Kidney (tissue), 14 donors: ENCODE results near the gene MMRN2. TPM values are rescaled to one million over a fixed set of nuclear protein-coding genes. Genes with fewer than 3 reads are reported as not detected.
"Not testable (repeated sequence)": the region's sequence is repeated elsewhere in the genome, so short reads cannot be mapped to it uniquely, and the experiment has no call there.

Experiments
- DNase-seq, 5 donors: peaks; one replicate each; pipeline ENCODE4 v3.0.0-alpha.2; 2013 to 2020
- FAIRE-seq: peaks from 2 replicates; lab custom pipeline; 2012; peaks lifted over from hg19 to GRCh38; lab: Jason Lieb, UNC
- H3K27ac ChIP-seq, 2 donors: one replicate each; pipeline ENCODE4 v1.7.0; 2013; ENCODE audit warnings: low read depth in 2 of 2, low read length in 2 of 2, inconsistent platforms in 1 of 2
- H3K27me3 ChIP-seq: one replicate; pipeline ENCODE4 v1.7.1; 2013; ENCODE audit warnings: low read length, inconsistent platforms; ENCODE audit not compliant: control insufficient read depth, insufficient read depth
- H3K36me3 ChIP-seq, 3 donors: one replicate each; pipeline versions ENCODE4 v1.7.0 to v1.7.1; 2013; ENCODE audit warnings: low read length in 3 of 3, control low read depth in 1 of 3, inconsistent platforms in 1 of 3; ENCODE audit not compliant: insufficient read depth in 3 of 3, control insufficient read depth in 2 of 3
- H3K4me1 ChIP-seq, 3 donors: one replicate each; pipeline versions ENCODE4 v1.7.0 to v1.7.1; 2013; ENCODE audit warnings: low read length in 3 of 3, inconsistent platforms in 1 of 3, low read depth in 1 of 3; ENCODE audit not compliant: control insufficient read depth in 2 of 3, insufficient read depth in 2 of 3
- H3K4me3 ChIP-seq, 3 donors: one replicate each; pipeline versions ENCODE4 v1.7.0 to v1.8.1; 2013; ENCODE audit warnings: low read length in 3 of 3, control low read depth in 1 of 3, inconsistent platforms in 1 of 3
- H3K9ac ChIP-seq, 3 donors: one replicate each; pipeline versions ENCODE4 v1.7.0 to v1.7.1; 2013; ENCODE audit warnings: low read length in 3 of 3, control low read depth in 1 of 3, inconsistent platforms in 1 of 3
- H3K9me3 ChIP-seq, 3 donors: one replicate each; pipeline versions ENCODE4 v1.7.0 to v1.7.1; 2013; ENCODE audit warnings: low read length in 3 of 3, control low read depth in 1 of 3, inconsistent platforms in 1 of 3; ENCODE audit not compliant: control insufficient read depth in 2 of 3, insufficient read depth in 1 of 3
- intact Hi-C: fragments of 100-400 bp; cut with DNase I; formaldehyde crosslinking; loops from one replicate; pipeline ENCODE4 v1.11.1; 2022
- polyA plus RNA-seq: library from polyadenylated mRNA; stranded (reverse); fragments of 350-450 nt; fragmentation: Illumina TruSeq; extraction: RNeasy Lipid Tissue Mini Kit (QIAGEN cat#74804); gene quantifications from one replicate; pipeline ENCODE4 v1.2.3, GENCODE V29; 2014; ENCODE audit warnings: low read depth, low replicate concordance; ENCODE audit not compliant: insufficient read depth
- total RNA-seq: library from RNA; stranded (reverse); fragmentation: NEBNext Ultra II Directional; extraction: Animal tissue kit (Norgen Biotek cat#: 25700); gene quantifications from one replicate; pipeline ENCODE4 v1.2.1, GENCODE V29; 2021
- TF ChIP-seq, protein P1 (sequence below): IDR thresholded peaks from 3 replicates; pipeline ENCODE4 v1.5.1; 2012; ENCODE audit warnings: mild to moderate bottlenecking, moderate library complexity, borderline replicate concordance; ENCODE audit not compliant: insufficient read depth; ENCODE audit errors: extremely low read depth
- donor health status: control.
- donor health status: control.
- donor health status: control.
- donor health status: control.
- donor health status: control.
- donor health status: DM: yes; HTN: yes; CAD: no.
- donor health status: Normal renal cell carcinoma (clear cell type).

Gene MMRN2
- total and polyA plus RNA-seq, 2 donors from 2014 or later: 19.9 to 65.9 TPM

DNA sequence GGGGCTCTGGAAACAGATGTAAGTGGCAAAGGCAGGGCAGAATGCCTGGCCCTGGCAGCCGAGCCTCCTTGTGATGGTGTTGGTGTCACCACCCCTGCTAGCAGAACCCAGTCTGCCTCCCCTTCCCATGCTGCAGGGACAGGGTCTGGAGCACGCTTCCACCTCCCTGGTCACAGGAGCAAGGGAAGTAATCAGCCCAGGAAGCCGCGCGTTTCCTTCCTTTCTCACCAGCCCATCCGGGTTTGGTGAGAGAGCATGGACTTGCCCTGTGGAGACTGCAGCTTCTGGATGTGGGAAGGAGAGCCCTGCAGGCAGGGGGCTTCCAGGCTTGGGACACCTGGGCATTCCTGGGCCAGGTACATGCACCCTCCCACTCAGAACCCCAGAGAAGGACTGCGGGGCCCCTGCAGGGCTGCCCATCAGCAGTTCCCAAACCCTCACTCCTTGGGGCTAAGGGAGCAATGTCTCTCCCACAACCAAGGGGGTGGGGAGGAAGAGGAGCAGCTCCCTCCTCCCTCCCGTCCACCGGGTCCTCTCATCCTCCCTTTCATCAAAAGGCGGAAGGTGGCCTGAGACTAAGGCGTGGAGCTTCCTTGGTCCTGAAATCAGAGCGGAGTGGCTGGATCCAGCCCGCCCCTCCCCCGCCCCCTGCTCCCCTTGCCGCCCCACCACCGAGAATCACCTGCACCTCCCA lies 1.8 kb downstream of the MMRN2 start:
- H3K27ac ChIP-seq: peak overlapping the region; percentile 93
- peak overlapping the region in 2 of 3 donors; percentile 49 to 54 for H3K4me3 ChIP-seq
- FAIRE-seq: no peak
- peaks cover 0 to 43% (median 13%) of the 10 kb centered on the region in 3 donors for H3K4me1 ChIP-seq
- no peaks in the 10 kb centered on the region for H3K27me3 ChIP-seq
- DNase-seq: peak in 2 of 5 donors; percentile 49 to 73
- H3K9ac ChIP-seq: peak overlapping the region in 2 of 3 donors; percentile 24 to 56
- no peaks in the 10 kb centered on the region for H3K36me3 ChIP-seq
- intact Hi-C loops: no loop called here
- H3K9me3 ChIP-seq: peaks cover 0 to 2% (median 0%) of the 10 kb centered on the region in 3 donors
- TF ChIP-seq, protein P1, sequence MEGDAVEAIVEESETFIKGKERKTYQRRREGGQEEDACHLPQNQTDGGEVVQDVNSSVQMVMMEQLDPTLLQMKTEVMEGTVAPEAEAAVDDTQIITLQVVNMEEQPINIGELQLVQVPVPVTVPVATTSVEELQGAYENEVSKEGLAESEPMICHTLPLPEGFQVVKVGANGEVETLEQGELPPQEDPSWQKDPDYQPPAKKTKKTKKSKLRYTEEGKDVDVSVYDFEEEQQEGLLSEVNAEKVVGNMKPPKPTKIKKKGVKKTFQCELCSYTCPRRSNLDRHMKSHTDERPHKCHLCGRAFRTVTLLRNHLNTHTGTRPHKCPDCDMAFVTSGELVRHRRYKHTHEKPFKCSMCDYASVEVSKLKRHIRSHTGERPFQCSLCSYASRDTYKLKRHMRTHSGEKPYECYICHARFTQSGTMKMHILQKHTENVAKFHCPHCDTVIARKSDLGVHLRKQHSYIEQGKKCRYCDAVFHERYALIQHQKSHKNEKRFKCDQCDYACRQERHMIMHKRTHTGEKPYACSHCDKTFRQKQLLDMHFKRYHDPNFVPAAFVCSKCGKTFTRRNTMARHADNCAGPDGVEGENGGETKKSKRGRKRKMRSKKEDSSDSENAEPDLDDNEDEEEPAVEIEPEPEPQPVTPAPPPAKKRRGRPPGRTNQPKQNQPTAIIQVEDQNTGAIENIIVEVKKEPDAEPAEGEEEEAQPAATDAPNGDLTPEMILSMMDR: no peak

DNA sequence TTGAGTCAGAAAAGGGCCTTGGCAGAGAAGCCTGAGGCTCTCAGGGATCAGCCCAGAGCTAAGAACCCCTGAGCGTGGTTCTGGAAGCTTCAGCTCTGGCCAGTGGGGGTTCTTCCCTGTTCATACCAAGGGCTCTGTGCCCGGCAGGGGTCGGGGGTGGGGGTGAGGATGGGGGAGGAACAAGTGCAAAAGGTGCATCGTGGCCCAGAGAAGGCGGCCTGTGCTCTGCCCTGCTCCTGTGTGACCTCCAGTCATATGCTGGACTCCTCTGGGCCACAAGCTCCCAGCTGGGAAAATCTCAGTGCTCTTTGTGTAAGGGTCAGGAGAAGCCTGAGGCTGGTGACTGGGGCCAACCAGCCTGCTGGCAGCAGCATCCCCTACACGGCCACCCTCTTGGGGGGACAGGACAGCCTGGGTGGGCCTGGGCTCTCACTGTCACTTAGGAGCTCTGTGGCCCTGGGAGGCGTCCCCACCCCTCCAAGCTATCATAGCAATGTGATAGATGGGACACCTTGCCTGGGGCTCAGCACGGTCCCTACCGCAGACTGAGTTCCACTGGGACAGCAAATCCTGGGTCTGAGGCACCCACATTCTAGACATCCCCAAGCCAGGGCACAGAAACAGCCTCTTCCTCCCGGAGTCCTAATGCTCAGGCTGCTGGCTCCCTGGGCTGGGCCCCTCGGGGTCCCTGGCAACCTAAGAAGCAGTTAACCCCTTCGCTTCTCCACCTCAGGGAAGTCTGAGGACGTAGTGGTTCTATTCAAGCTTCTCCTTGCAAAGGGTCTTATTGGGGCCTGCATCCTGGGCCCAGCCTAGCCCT lies 2.5 kb downstream of the MMRN2 start:
- DNase-seq: peak in 2 of 5 donors; percentile 58 to 67
- Histone ChIP-seq H3K9ac (peak overlapping the region in 2 of 3 donors; percentile 48 to 56), H3K27me3 (no peaks in the 10 kb centered on the region), H3K9me3 (peaks cover 0 to 2% (median 0%) of the 10 kb centered on the region in 3 donors), H3K4me1 (peaks cover 0 to 40% (median 13%) of the 10 kb centered on the region in 3 donors), H3K27ac (peak overlapping the region; percentile 93), H3K4me3 (peak overlapping the region in 2 of 3 donors; percentile 45 to 49), H3K36me3 (no peaks in the 10 kb centered on the region)
- intact Hi-C loops: no loop called here
- TF ChIP-seq, protein P1: no peak
- no peak for FAIRE-seq

DNA sequence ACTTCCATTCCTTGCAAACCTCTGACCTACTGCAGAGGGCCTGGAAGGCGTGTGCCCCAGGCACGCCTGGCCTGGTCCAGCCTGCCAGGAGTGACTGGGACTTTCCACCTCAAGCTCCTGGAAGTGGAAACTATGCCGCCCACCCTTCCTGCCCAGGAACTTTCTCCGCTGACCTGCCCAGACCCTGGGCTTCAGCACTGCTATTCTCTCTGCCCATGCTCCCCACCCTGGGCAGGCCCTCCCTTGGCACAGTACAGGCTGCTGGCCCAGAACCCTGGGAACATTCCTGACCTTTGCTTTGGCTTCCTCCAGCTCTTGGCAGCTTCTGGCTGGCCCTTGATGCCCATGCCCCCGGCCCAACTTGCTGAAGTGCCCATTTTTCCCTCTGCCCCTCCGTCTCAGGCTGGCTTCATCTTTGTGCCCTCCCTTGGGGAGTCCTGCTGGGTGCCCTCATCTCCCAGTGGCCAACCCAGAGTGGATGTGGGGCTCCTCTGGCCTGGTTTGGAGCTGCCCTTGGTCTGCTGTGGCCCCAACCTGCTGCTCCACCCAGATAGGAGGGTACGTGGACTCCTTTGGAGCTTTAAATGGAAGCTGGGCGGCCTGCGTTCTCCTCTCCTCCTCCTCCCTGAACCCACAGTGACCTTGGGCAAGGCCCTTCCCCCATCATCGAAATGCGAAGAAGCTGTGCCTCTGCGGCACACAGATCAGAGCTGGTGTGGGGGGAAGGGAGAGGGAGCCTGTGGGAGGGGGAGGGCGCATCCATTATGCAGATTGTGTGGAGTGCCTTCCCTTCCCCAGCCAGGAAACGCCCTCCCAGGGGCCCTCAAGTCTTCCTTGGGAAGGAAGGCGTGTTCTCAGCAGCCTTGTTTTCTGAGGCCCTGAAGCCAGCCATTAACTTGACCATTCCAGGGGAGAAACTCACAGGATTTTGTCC lies 3.4 kb downstream of the MMRN2 start:
- DNase-seq (peak; percentile 86 to 91 (median 89)), FAIRE-seq (no peak)
- TF ChIP-seq, protein P1: no peak
- intact Hi-C loops: no loop called here
- Histone ChIP-seq H3K4me3 (peak overlapping the region in 1 of 3 donors; percentile 49), H3K9ac (peak overlapping the region in 2 of 3 donors; percentile 48 to 56), H3K9me3 (peaks cover 0 to 2% (median 0%) of the 10 kb centered on the region in 3 donors), H3K4me1 (peaks cover 0 to 40% (median 13%) of the 10 kb centered on the region in 3 donors), H3K27me3 (no peaks in the 10 kb centered on the region), H3K27ac (peak overlapping the region; percentile 93), H3K36me3 (no peaks in the 10 kb centered on the region)

DNA sequence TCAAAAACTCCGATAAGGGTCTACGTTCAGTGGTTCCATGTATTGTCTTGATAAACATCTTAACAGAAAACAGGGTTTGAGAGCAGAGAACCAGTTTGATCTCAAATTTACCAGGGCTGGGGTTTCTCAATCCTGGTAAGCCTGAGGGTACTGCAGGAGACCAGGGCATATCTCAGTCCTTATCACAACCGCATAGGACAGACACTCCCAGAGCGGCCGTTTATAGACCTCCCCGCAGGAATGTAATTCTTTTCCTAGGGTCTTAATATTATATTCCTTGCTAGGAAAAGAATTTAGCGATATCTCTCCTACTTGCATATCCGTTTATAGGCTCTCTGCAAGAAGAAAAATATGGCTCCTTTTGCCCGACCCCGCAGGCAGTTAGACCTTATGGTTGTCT lies 4.7 kb downstream of the MMRN2 start:
- H3K27me3 ChIP-seq, DNase-seq, H3K36me3 ChIP-seq, H3K9ac ChIP-seq, H3K4me3 ChIP-seq, H3K27ac ChIP-seq, FAIRE-seq, H3K9me3 ChIP-seq, intact Hi-C loops: not testable (repeated sequence)
- peaks cover 0 to 29% (median 11%) of the 10 kb centered on the region in 3 donors for H3K4me1 ChIP-seq
